ENCODE data around the gene ERCC6.

ERCC6 gene

DNA sequence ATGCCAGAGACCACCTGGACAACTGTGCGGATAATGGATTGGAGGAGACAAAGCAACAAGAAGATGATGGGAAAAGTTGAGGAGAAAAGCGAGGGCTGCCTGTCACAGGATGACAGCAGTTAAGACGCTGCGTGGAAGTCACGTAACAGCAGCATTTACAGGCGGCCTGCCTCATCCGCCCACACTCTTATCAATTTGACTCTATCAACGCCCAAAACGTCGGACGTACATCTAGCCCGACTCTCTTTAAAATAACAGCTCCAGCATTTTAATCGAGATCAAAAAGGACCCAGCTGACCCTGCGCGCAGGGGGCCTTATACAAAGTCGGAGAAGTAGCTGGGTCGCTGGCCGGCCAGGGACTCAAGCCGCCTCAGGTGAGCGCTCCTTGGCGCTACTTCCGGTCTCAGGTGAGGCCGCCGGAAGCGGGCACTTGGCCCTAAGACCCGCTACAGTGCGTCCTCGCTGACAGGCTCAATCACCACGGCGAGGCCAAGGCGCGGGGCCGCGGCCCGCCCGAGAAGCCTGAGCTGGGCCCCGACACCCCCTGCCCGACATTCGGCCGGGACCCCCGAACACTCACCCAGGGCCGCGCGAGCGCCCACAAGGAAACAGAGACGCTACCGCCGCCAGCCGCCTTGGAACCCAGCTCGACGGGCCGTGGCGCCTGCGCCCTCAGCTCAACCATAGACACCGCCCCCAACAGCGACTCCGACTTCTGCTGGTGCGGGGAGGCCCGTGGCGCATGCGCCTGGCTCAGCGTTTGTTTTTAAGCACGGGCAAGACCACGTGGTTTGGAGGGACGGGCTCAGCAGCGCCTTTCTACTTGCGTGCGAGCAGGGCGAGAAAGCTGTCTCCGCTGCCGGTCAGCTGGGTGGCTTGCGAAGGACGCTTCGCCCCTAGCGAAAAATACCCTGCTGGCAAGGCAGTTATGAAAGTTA lies at the start of gene ERCC6:
Gene ERCC6, minus strand, starts transcription at position 741 of the 939 bp plus-strand sequence.
- DNase-seq, result peak; percentile 97

DNA sequence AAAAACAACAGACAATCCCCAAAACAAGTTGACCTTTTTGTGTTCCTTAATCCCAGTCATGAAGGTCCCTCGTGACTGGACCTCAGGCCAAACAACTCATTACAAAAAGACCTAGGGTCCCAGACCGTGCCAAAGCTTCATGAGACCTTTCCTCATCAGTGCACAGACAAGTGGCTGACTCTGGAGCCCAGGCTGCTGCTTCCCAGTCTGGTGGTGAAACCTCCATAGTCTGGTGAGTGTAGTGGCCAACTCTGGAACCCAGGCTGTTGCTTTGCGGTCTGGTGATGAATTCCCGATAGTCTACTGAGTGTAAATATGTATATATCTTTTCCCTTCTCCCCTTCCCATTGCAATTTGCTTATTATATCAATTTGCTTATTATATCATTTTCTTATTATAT lies 49.1 kb upstream of the ERCC6 start:
- DNase-seq, result no peak

- DNase-seq, result no peak
These were observed 46.5 kb upstream of the ERCC6 start for GRCh38 chr10:49585387-49585786.

DNA sequence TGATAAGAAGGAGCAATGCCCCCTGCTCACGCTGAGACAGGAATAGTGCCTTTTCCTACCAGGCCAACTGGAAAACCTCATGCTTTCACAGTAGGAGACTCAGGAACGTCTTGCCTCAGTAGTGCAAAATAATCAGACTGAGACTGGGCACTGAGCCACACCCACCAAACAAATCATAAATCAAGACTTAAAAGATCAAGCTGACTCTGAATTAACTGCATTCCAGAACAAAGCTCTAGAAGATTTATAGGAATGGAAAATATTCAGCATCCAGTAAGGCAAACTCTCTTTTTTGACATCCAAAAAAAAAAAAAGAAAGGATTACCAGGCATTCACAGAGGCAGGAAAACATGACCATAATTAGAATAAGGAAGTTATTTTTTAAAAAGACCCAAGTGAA lies 40.7 kb upstream of the ERCC6 start:
- DNase-seq, result no peak

GRCh38 chr10:49578392-49578791 lies 39.5 kb upstream of the ERCC6 start:
- no peak for DNase-seq

- DNase-seq, result no peak
These were observed 38.4 kb upstream of the ERCC6 start for GRCh38 chr10:49577182-49577925.

GRCh38 chr10:49575489-49576072 lies 36.7 kb upstream of the ERCC6 start:
- no peak for DNase-seq

- no peak for DNase-seq
These were observed 33.7 kb upstream of the ERCC6 start for GRCh38 chr10:49572594-49573114.

DNA sequence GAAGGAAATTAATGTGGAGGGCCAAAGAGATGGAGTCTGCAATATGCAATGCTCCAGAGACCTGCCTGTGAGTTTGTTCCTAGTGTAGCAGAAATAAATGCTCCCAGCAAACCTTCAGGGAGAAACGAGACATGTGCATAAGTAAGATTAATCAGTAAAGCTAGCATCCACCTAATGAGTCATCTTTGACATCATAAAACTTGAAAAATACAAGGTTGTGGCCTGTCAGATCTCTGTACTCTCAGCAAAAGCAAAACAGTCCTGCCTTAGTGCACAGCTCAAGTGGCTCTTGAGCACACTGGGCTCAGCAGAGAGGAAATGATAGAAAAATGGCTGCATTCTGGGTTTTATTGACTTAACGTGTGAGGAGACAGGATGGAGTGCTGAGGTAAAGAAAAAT lies 32.5 kb upstream of the ERCC6 start:
- no peak for DNase-seq

DNA sequence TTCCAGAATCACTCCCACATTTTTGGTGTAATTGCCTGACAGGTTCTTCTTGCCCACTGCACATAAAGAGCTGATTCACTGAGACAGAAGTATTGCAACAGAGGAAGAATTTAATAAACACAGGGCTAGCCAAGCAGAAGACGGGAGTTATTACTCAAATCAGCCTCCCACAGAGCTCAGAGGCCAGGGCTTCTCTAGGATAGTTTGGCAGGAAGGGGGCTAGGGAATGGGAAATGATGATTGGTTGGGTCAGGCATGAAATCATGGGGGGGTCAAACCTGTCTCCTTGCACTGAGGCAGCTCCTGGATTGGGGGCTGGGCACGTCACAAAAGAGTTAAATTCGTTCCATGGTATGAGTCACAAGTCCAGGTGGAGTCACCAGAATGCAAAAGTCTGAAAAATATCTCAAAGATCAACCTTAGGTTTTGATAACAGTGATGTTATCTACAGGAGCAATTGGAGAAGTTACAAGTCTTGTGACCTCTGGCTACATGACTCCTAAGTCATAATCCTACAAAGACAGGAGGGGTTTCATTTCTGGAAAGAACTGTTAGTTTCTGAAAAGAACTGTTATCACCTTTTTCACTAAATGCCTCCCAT lies 30.2 kb upstream of the ERCC6 start:
- DNase-seq, result peak; percentile 32

DNA sequence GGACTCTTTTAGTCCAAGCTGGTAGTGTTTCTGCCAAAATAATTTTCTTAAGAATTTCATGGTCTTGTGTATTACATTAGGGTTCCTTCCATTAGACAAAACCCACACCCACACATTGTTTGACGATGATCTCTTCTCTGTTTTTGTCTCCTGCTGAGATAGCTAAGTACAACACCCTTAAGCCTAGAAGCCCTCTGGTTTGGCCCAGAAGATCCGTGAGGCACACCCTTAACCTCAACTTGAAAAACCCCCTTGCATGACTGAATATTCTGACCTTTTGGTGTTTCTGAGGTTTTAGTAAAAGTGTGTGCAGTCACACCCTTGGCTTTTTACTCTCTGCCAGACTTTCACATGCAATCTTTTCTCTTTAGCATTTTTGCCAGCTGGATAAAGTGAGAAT lies 29.3 kb upstream of the ERCC6 start:
- DNase-seq, result no peak

- DNase-seq, result no peak
These were observed 28.9 kb upstream of the ERCC6 start for GRCh38 chr10:49567810-49568209.

DNA sequence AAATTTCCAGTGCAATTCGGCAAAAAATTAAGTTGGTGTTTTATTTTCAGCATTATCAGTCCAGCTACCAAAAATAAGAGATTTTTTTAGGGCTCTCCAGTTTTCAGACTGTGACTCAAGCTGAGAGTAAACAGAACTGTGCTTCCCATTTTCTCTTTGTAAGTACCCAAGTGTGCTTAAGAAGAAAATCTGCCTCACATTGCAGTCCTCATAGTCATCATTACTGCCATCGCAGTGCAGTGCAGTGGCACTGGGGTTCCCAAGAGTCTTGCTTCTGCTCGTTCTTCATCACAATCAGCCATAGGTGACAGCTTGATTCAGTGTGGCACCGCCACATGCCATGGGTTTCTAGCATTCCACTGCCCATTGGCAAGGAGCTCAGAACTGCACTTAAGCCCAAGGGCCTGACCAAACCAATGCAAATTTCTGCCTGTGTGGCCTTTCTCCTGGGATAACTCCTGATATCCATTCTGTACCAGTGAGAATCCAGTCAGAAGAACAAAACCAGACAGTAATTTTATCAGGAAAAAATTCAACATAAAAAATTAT lies 25.6 kb upstream of the ERCC6 start:
- no peak for DNase-seq

- no peak for DNase-seq
These were observed 24.0 kb upstream of the ERCC6 start for GRCh38 chr10:49562893-49563292.

- DNase-seq, result no peak
These were observed 21.6 kb upstream of the ERCC6 start for GRCh38 chr10:49560526-49560925.

DNA sequence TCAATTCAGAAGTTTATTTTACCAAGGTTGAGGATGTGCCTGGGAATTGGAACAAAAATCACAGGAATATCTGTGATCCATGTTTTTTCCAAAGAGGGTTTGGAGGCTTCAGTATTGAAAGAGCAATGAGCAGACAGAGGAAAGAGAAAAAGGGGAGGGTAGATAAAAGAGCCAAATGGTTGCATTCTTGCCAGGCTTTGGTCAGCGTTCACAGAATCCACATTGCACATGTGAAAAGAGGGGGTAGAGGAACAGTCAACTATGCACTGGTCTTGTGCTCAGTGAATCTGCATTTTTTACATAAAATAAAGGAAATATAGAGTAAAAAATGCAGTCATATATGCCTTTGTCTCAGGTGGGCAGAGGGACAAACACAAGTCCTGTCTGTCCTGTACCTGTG lies 20.6 kb upstream of the ERCC6 start:
- DNase-seq, result no peak

GRCh38 chr10:49558190-49558589 lies 19.3 kb upstream of the ERCC6 start:
- DNase-seq, result no peak

DNA sequence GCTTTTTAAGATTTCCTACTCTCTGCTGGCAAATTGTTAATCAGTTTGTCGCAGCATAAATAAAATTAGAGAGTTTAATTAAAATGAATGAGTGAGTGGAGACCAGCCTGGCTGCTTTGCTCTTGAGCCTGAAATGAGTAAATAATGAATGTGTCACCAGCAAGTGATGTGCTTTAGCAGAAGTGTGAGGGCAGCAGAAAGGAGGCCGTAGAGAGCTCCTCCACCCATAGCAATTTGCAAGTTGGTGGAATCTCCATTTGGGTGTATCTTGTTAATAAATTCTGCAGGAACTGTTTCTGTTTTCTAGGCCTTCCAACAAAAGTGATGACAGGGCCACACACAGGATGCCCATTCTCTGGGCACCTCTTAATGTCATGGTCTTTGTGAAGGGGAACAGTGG lies 18.8 kb upstream of the ERCC6 start:
- DNase-seq, result no peak

GRCh38 chr10:49556723-49557122 lies 17.8 kb upstream of the ERCC6 start:
- DNase-seq, result no peak

DNA sequence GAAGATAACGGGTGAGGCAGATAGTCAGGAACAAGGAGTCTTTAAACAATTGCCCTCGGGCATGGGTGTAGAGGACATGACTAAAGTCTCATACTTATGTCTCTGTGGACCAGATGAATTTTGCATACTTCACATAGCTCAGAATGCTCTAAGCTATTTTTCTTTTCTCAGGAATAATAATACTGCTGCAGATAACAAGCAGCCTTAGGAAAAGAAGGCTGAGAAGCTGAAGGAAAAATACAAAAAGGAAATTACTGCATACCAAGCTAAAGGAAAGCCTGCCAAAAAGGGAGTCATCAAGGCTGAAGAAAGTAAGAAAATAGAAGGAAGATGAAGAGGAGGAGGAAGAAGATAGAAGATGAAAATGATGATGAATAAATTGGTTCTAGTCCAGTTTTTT lies 13.4 kb upstream of the ERCC6 start:
- no peak for DNase-seq

DNA sequence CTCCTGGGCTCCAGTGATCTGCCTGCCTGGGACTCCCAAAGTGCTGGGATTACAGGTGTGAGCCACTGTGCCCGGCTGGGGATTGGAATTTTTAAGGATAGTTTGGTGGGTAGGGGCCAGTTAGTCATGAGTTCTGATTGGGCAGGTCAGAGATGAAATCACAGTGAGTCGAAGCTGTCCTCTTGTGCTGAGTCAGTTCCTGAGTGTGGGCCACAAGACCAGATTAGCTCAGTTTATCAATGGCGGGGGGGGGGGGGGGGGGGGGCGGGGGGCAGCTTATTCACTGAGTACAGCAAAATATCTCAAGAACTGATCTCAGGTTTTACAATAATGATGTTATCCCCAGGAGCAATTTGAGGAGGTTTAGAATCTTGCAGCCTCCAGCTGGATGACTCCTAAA lies 11.6 kb upstream of the ERCC6 start:
- DNase-seq, result no peak

DNA sequence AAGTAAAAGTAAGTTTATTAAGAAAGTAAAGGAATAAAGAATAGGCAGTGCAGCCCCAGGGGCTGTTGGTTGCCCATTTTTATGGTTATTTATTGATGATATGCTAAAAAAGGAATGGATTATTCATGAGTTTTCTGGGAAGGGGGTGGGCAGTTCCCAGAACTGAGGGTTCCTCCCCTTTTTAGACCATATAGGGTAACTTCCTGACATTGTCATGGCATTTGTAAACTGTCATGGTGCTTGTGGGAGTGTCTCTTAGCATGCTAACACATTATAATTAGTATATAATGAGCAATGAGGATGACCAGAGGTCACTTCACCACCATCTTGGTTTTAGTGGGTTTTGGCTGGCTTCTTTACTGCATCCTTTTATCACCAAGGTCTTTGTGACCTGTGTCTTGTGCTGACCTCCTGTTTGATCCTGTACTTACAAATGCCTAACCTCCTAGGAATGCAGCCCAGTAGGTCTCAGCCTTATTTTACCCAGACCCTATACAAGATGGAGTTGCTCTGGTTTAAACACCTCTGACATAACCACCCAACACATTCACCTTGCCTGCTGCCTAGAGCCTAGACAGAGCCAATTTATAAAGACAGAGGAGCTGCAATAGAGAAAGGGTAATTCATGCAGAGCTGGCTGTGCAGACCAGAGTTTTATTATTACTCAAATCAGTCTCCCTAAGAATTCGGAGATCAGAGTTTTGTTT lies 10.9 kb upstream of the ERCC6 start:
- no peak for DNase-seq

All from MV-4-11 (cell line).